Measurements from ENCODE around the gene TOX3. TPM values are rescaled to one million over a fixed set of nuclear protein-coding genes. Genes with fewer than 3 reads are reported as not detected.

Gene TOX3
- total RNA-seq, 3 donors from 2014 or later (not counting 1 experiment from before 2014, with no cell fraction given), result not detected

GRCh38 chr16:52544703-52545102 is 2.2 kb downstream of the TOX3 start:
- Mint-ChIP-seq H3K9me3 (peaks cover 0 to 3% of the 10 kb centered on the region in 2 donors), H3K4me3 (no peak overlapping the region), H3K4me1 (no peaks in the 10 kb centered on the region), H3K27ac (no peak overlapping the region), H3K27me3 (ENCODE audit: low read depth in 2 of 2) (peaks cover 24 to 51% of the 10 kb centered on the region in 2 donors), H3K36me3 (peaks cover 6% of the 10 kb centered on the region)
- H3K36me3 ChIP-seq (ENCODE audit: control insufficient read depth, insufficient read depth, low read length), result no peaks in the 10 kb centered on the region
- ATAC-seq (no peak), DNase-seq (no peak)
- intact Hi-C loops (cut with micrococcal nuclease), result no loop called here
- H3K27ac ChIP-seq (ENCODE audit: low read length), result no peak overlapping the region
- 9% methylated on average over 2 of the region's 2 CpGs for WGBS (ENCODE audit: insufficient coverage)
- no peaks in the 10 kb centered on the region for H3K9me3 ChIP-seq (ENCODE audit: control insufficient read depth, insufficient read depth, low read length)
- H3K4me3 ChIP-seq (ENCODE audit: low read length), result no peak overlapping the region
- TF ChIP-seq CTCF (IDR thresholded peaks at IDR 0.05), result no peak
- H3K4me1 ChIP-seq (ENCODE audit: control insufficient read depth, insufficient read depth, low read length), result no peaks in the 10 kb centered on the region
- peaks cover 15% of the 10 kb centered on the region for H3K27me3 ChIP-seq (ENCODE audit: control insufficient read depth, insufficient read depth, low read length)

- H3K4me1 ChIP-seq (ENCODE audit: control insufficient read depth, insufficient read depth, low read length), result no peaks in the 10 kb centered on the region
- 87% methylated on average over 3 of the region's 4 CpGs for WGBS (ENCODE audit: insufficient coverage)
- peaks cover 0 to 6% of the 10 kb centered on the region in 2 donors for H3K9me3 Mint-ChIP-seq
- no peak overlapping the region for H3K4me3 ChIP-seq (ENCODE audit: low read length)
- no peak overlapping the region for H3K4me3 Mint-ChIP-seq
- H3K9me3 ChIP-seq (ENCODE audit: control insufficient read depth, insufficient read depth, low read length), result no peaks in the 10 kb centered on the region
- ATAC-seq (no peak), DNase-seq (no peak)
- intact Hi-C loops (cut with micrococcal nuclease), result no loop called here
- H3K27ac Mint-ChIP-seq, result no peak overlapping the region
- no peak for TF ChIP-seq CTCF (IDR thresholded peaks at IDR 0.05)
- peaks cover 13% of the 10 kb centered on the region for H3K27me3 ChIP-seq (ENCODE audit: control insufficient read depth, insufficient read depth, low read length)
- no peaks in the 10 kb centered on the region for H3K36me3 ChIP-seq (ENCODE audit: control insufficient read depth, insufficient read depth, low read length)
- peaks cover 6% of the 10 kb centered on the region for H3K36me3 Mint-ChIP-seq
- no peaks in the 10 kb centered on the region for H3K4me1 Mint-ChIP-seq
- no peak overlapping the region for H3K27ac ChIP-seq (ENCODE audit: low read length)
- peaks cover 23 to 41% of the 10 kb centered on the region in 2 donors for H3K27me3 Mint-ChIP-seq (ENCODE audit: low read depth in 2 of 2)
Observed at GRCh38 chr16:52543654-52544053, 3.3 kb downstream of the TOX3 start.

- H3K4me1 Mint-ChIP-seq, result no peaks in the 10 kb centered on the region
- Histone ChIP-seq H3K27me3 (ENCODE audit: control insufficient read depth, insufficient read depth, low read length) (peaks cover 5% of the 10 kb centered on the region), H3K36me3 (ENCODE audit: control insufficient read depth, insufficient read depth, low read length) (no peaks in the 10 kb centered on the region), H3K4me3 (ENCODE audit: low read length) (no peak overlapping the region), H3K4me1 (ENCODE audit: control insufficient read depth, insufficient read depth, low read length) (no peaks in the 10 kb centered on the region), H3K27ac (ENCODE audit: low read length) (no peak overlapping the region), H3K9me3 (ENCODE audit: control insufficient read depth, insufficient read depth, low read length) (no peaks in the 10 kb centered on the region)
- no peak for TF ChIP-seq CTCF (IDR thresholded peaks at IDR 0.05)
- intact Hi-C loops (cut with micrococcal nuclease), result no loop called here
- H3K9me3 Mint-ChIP-seq, result peaks cover 0 to 12% of the 10 kb centered on the region in 2 donors
- ATAC-seq, result no peak
- no peak overlapping the region for H3K4me3 Mint-ChIP-seq
- DNase-seq, result no peak
- 94% methylated on average over 2 of the region's 2 CpGs for WGBS (ENCODE audit: insufficient coverage)
- H3K27ac Mint-ChIP-seq, result no peak overlapping the region
- H3K36me3 Mint-ChIP-seq, result peaks cover 6% of the 10 kb centered on the region
- peaks cover 14 to 28% of the 10 kb centered on the region in 2 donors for H3K27me3 Mint-ChIP-seq (ENCODE audit: low read depth in 2 of 2)
Observed at GRCh38 chr16:52540910-52541309, 6.0 kb downstream of the TOX3 start.

- intact Hi-C loops (cut with micrococcal nuclease), result no loop called here
- DNase-seq (no peak), ATAC-seq (no peak)
- peaks cover 2% of the 10 kb centered on the region for H3K27me3 ChIP-seq (ENCODE audit: control insufficient read depth, insufficient read depth, low read length)
- no peak for TF ChIP-seq CTCF (IDR thresholded peaks at IDR 0.05)
- Mint-ChIP-seq H3K36me3 (peaks cover 6% of the 10 kb centered on the region), H3K4me3 (no peak overlapping the region), H3K4me1 (no peaks in the 10 kb centered on the region), H3K9me3 (peaks cover 0 to 13% of the 10 kb centered on the region in 2 donors), H3K27me3 (ENCODE audit: low read depth in 2 of 2) (peaks cover 3 to 14% of the 10 kb centered on the region in 2 donors), H3K27ac (no peak overlapping the region)
- no peak overlapping the region for H3K4me3 ChIP-seq (ENCODE audit: low read length)
- H3K9me3 ChIP-seq (ENCODE audit: control insufficient read depth, insufficient read depth, low read length), result no peaks in the 10 kb centered on the region
- no peaks in the 10 kb centered on the region for H3K36me3 ChIP-seq (ENCODE audit: control insufficient read depth, insufficient read depth, low read length)
- no peaks in the 10 kb centered on the region for H3K4me1 ChIP-seq (ENCODE audit: control insufficient read depth, insufficient read depth, low read length)
- H3K27ac ChIP-seq (ENCODE audit: low read length), result no peak overlapping the region
Observed at GRCh38 chr16:52539191-52539590, 7.8 kb downstream of the TOX3 start.

All from natural killer cell (primary cell).